HCT116 (cell line): ENCODE data around the gene RYR2.

Source experiments
- CTCF ChIP-seq, 3 experiments: fragments of 200-600 bp in 1 of 3; sonication (generic) in 1 of 3; IDR thresholded peaks in 2 of 3; conservative IDR thresholded peaks in 1 of 3; 2 replicates each; pipeline ENCODE4 v1.5.1; 2012 to 2017; ENCODE audit warnings: low read depth in 2 of 3, low read length in 2 of 3, antibody characterized with exemption in 1 of 3, borderline replicate concordance in 1 of 3, control low read depth in 1 of 3, mild to moderate bottlenecking in 1 of 3, mixed read lengths in 1 of 3, mixed run types in 1 of 3, moderate library complexity in 1 of 3; ENCODE audit not compliant: insufficient read depth in 1 of 3
- YY1 ChIP-seq: IDR thresholded peaks from 2 replicates; pipeline ENCODE4 v1.6.1; 2011; ENCODE audit warnings: low read length, low read depth, moderate library complexity, mild to moderate bottlenecking; ENCODE audit not compliant: insufficient replicate concordance; ENCODE audit errors: extremely low read depth

- TF ChIP-seq CTCF (IDR thresholded peaks at IDR 0.05 in 2 of 3, conservative IDR thresholded peaks at IDR 0.05 in 1 of 3; ENCODE audit: borderline replicate concordance in 1 of 3, insufficient read depth in 1 of 3, low read depth in 2 of 3, low read length in 2 of 3): no peak
- TF ChIP-seq YY1: no peak
Observed at GRCh38 chr1:237556911-237557310, 514.9 kb downstream of the RYR2 start.
